ENCODE results near the gene PIM3.
"Not testable (repeated sequence)": the region's sequence is repeated elsewhere in the genome, so short reads cannot be mapped to it uniquely, and the experiment has no call there.

The PIM3 gene

GRCh38 chr22:49983148-49984042 is 22.8 kb downstream of the PIM3 start:
- Mint-ChIP-seq H3K4me3 (peak overlapping the region; percentile 22 to 56), H3K9me3 (peaks cover 16 to 22% of the 10 kb centered on the region in 2 donors), H3K4me1 (peaks cover 13 to 34% of the 10 kb centered on the region in 2 donors), H3K36me3 (peaks cover 14 to 25% of the 10 kb centered on the region in 2 donors), H3K27me3 (peaks cover 0 to 4% of the 10 kb centered on the region in 2 donors), H3K27ac (peak overlapping the region; percentile 84)
- peak; percentile 40 to 61 for ATAC-seq (replicated peaks)
- DNase-seq, result no peak

DNA sequence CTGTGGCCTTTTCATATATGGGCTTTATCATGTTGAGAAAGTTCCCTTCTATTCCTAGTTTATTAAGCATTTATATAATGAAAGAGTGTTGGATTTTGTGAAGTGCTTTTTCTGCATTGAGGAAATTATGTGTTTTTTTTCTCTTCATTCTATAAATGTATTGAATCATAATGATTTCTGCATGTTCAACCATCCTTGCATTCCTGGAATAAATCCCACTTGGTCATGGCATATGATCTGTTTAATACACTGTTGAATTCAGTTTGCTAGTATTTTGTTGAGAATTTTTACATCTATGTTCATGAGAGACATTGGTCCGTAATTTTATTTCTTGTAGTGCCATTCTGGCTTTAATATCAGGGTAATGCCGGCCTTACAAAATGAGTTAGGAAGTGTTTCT is 25.8 kb downstream of the PIM3 start:
- DNase-seq (no peak), ATAC-seq (replicated peaks) (no peak)
- no peak overlapping the region for H3K4me3 Mint-ChIP-seq
- peaks cover 12 to 14% of the 10 kb centered on the region in 2 donors for H3K36me3 Mint-ChIP-seq
- no peaks in the 10 kb centered on the region for H3K27me3 Mint-ChIP-seq
- peaks cover 7 to 20% of the 10 kb centered on the region in 2 donors for H3K4me1 Mint-ChIP-seq
- peaks cover 16 to 19% of the 10 kb centered on the region in 2 donors for H3K9me3 Mint-ChIP-seq
- no peak overlapping the region for H3K27ac Mint-ChIP-seq

DNA sequence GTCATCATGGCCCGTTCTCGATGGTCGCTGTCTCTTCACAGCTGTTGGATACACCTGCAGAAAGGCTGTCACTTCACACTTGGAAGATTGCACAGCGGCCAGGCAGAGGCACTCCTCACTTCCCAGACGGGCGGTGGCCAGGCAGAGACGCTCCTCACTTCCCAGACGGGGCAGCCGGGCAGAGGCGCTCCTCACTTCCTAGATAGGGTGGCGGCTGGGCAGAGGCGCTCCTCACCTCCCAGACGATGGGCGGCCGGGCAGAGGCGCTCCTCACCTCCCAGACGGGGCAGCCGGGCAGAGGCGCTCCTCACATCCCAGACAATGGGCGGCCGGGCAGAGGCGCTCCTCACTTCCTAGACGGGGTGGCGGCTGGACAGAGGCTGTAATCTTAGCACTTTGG is 29.3 kb downstream of the PIM3 start:
- not testable (repeated sequence) for H3K4me3 Mint-ChIP-seq; H3K27me3 Mint-ChIP-seq; H3K27ac Mint-ChIP-seq; DNase-seq; ATAC-seq (replicated peaks)
- Mint-ChIP-seq H3K4me1 (peaks cover 15 to 34% of the 10 kb centered on the region in 2 donors), H3K36me3 (peaks cover 10 to 14% of the 10 kb centered on the region in 2 donors), H3K9me3 (peaks cover 16 to 19% of the 10 kb centered on the region in 2 donors)

- peaks cover 15 to 26% of the 10 kb centered on the region in 2 donors for H3K4me1 Mint-ChIP-seq
- peak overlapping the region; percentile 37 for H3K27ac Mint-ChIP-seq
- peaks cover 9 to 13% of the 10 kb centered on the region in 2 donors for H3K9me3 Mint-ChIP-seq
- no peak overlapping the region for H3K4me3 Mint-ChIP-seq
- H3K36me3 Mint-ChIP-seq, result peaks cover 5 to 14% of the 10 kb centered on the region in 2 donors
- ATAC-seq (replicated peaks) (no peak), DNase-seq (no peak)
- H3K27me3 Mint-ChIP-seq, result no peaks in the 10 kb centered on the region
These were observed 30.6 kb downstream of the PIM3 start for GRCh38 chr22:49991167-49991566.

DNA sequence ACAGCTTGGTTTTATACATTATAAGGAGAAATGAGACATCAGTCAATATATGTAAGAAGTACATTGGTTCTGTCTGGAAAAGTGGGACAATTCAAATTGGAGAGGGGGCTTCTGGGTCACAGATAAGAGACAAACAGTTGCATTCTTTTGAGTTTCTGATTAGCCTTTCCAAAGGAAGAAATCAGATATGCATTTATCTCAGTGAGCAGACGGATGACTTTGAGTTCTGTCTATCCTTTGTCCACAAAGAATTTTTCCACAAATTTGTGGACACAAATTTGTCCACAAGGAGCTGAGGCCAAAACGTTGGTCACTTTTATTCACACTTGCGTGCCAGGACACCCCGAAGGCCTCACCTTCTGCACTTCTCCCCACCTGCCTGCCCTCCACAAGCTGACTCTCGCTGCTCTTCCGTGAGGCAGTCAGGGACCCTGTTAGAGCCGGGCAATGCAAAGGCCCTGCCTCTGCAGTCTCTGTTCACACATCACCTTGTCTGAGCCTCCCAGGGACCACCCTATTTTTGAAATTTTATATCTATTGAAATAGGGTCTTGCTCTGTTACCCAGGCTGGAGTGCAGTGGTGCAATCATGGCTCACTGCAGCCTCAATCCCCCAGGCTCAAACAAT is 31.4 kb downstream of the PIM3 start:
- no peaks in the 10 kb centered on the region for H3K27me3 Mint-ChIP-seq
- no peak for ATAC-seq (replicated peaks)
- H3K27ac Mint-ChIP-seq, result no peak overlapping the region
- H3K4me3 Mint-ChIP-seq, result no peak overlapping the region
- H3K36me3 Mint-ChIP-seq, result peaks cover 5 to 14% of the 10 kb centered on the region in 2 donors
- peaks cover 17 to 26% of the 10 kb centered on the region in 2 donors for H3K4me1 Mint-ChIP-seq
- no peak for DNase-seq
- peaks cover 7 to 12% of the 10 kb centered on the region in 2 donors for H3K9me3 Mint-ChIP-seq

DNA sequence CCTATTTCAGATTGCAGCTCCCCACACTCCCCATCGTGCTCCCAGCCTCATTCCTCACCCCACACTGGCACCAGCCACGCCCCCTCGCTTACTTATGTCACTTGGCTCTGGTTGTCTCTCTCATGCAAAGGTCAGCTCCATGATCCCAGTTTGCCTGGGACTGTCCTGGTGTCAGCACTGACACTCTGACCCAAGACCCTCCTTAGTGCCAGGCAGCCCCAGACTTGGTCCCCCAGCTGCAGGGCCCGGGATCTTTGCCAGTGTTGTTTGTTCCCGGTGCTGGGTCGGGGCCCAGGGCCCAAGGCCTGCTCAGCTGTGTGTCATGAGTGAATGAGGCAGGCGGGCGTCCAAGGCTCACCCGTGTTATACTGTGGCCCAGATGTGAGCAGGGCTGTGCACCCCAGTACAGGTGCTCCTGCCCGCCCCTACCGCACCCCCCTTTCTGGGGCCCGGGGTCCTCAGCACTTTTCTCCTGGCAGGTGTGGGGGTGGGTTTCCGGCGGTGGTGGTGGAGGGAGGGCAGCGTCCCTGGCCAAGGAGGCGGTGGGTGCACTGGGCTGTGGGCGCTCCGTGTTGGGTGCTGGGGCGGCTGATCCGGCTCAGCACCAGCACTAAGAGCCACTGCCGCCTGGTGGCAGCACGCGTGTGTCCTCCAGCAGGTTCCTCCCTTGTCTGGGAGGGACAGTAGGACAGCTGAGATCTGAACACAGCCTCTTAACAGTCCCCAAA is 32.5 kb downstream of the PIM3 start:
- Mint-ChIP-seq H3K4me1 (peaks cover 19 to 26% of the 10 kb centered on the region in 2 donors), H3K36me3 (peaks cover 5 to 14% of the 10 kb centered on the region in 2 donors), H3K27ac (peak overlapping the region; percentile 83), H3K4me3 (peak overlapping the region; percentile 68 to 75), H3K27me3 (peaks cover 0 to under 1% of the 10 kb centered on the region in 2 donors), H3K9me3 (peaks cover 7 to 12% of the 10 kb centered on the region in 2 donors)
- peak; percentile 97 to 99 for ATAC-seq (replicated peaks)
- peak; percentile 56 for DNase-seq

DNA sequence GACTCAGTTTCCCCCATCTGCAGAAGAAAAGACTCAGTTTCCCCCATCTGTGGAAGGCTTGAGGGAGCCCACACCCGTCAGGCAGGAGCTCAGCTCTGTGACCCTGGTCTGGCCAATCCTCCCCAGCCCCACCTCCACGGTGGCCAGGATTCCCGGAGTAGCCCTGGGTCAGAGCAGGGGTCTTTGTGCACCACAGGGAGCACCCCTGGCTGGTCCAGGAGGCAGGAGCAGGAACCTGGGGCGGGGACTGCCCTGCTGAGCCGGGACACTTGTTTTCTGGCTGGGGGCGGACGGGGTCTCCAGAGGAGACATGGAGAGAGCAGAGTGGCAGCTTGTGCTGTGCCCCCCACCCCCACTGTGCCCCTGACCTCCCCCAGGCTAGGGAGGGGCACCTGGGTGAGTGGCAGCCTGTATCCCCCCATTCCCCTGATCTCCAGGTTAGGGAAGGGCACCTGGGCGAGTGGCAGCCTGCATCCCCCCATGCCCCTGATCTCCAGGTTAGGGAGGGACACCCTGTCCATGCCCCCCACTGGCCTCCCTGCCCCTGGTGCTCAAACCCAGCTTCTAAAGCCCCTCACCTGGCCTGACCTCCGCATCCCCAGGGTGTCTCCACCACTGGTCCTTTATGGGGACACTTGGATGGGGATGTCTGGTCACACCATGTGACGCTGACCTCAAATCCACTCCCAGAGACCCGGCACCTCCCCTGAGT is 33.2 kb downstream of the PIM3 start:
- Mint-ChIP-seq H3K9me3 (peaks cover 7 to 12% of the 10 kb centered on the region in 2 donors), H3K4me3 (no peak overlapping the region), H3K36me3 (peaks cover 5 to 11% of the 10 kb centered on the region in 2 donors), H3K27ac (peak overlapping the region; percentile 83), H3K27me3 (peaks cover 7% of the 10 kb centered on the region in 2 donors), H3K4me1 (peaks cover 22 to 31% of the 10 kb centered on the region in 2 donors)
- DNase-seq (no peak), ATAC-seq (replicated peaks) (no peak)

GRCh38 chr22:49994361-49995040 is 33.9 kb downstream of the PIM3 start:
- ATAC-seq (replicated peaks) (no peak), DNase-seq (no peak)
- Mint-ChIP-seq H3K27ac (peak overlapping the region; percentile 47), H3K27me3 (peaks cover 10 to 13% of the 10 kb centered on the region in 2 donors), H3K36me3 (peaks cover 5 to 11% of the 10 kb centered on the region in 2 donors), H3K9me3 (peaks cover 7 to 12% of the 10 kb centered on the region in 2 donors), H3K4me3 (no peak overlapping the region), H3K4me1 (peaks cover 26 to 31% of the 10 kb centered on the region in 2 donors)

DNA sequence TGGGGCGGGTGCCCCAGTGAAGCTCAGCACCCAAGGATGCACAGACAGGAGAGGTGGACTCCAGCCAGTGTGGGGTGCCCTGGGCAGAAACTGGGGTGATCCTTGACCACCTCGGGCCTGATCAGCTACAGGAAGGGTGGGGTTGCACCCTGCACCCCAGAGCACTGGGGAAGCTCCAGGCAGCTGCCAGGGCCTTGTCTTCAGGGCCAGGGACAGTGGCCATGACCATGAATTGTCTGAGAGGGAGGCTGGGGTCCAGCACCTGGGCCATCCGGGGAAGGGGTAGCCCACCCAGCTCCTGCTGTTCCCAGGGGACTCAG is 34.4 kb downstream of the PIM3 start:
- H3K4me3 Mint-ChIP-seq, result no peak overlapping the region
- H3K9me3 Mint-ChIP-seq, result peaks cover 7 to 12% of the 10 kb centered on the region in 2 donors
- H3K36me3 Mint-ChIP-seq, result peaks cover 5 to 11% of the 10 kb centered on the region in 2 donors
- ATAC-seq (replicated peaks) (no peak), DNase-seq (no peak)
- H3K27me3 Mint-ChIP-seq, result peaks cover 10 to 16% of the 10 kb centered on the region in 2 donors
- H3K4me1 Mint-ChIP-seq, result peaks cover 26 to 31% of the 10 kb centered on the region in 2 donors
- H3K27ac Mint-ChIP-seq, result no peak overlapping the region

GRCh38 chr22:49995361-49996118 is 35.0 kb downstream of the PIM3 start:
- DNase-seq, result no peak
- peaks cover 26 to 31% of the 10 kb centered on the region in 2 donors for H3K4me1 Mint-ChIP-seq
- no peak overlapping the region for H3K4me3 Mint-ChIP-seq
- no peak for ATAC-seq (replicated peaks)
- no peak overlapping the region for H3K27ac Mint-ChIP-seq
- H3K9me3 Mint-ChIP-seq, result peaks cover 5 to 9% of the 10 kb centered on the region in 2 donors
- H3K36me3 Mint-ChIP-seq, result peaks cover 2 to 7% of the 10 kb centered on the region in 2 donors
- peaks cover 10 to 20% of the 10 kb centered on the region in 2 donors for H3K27me3 Mint-ChIP-seq

DNA sequence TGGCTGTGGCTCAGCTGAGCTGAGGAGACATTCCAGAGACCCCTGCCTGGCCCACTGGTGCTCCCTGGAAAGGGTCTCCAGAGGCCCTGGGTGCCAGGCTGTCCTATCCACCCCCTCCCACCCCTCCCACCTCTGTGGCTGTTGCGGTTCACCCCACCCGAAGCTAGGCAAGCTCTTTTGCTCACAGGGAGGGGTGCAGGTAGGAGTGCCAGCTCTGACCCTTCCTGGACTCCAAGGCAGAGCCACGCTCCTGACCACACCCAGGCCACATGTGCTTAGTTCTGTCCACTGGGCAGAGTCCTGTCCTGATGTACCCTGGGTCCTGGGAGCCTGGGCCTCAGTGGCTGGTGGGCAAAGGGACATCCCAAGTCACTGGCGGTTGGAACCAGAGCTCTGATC is 35.5 kb downstream of the PIM3 start:
- peaks cover 29 to 31% of the 10 kb centered on the region in 2 donors for H3K4me1 Mint-ChIP-seq
- peaks cover 10 to 26% of the 10 kb centered on the region in 2 donors for H3K27me3 Mint-ChIP-seq
- no peak overlapping the region for H3K4me3 Mint-ChIP-seq
- H3K27ac Mint-ChIP-seq, result no peak overlapping the region
- peaks cover under 1 to 1% of the 10 kb centered on the region in 2 donors for H3K36me3 Mint-ChIP-seq
- no peak for DNase-seq
- H3K9me3 Mint-ChIP-seq, result peaks cover 2 to 5% of the 10 kb centered on the region in 2 donors
- no peak for ATAC-seq (replicated peaks)

DNA sequence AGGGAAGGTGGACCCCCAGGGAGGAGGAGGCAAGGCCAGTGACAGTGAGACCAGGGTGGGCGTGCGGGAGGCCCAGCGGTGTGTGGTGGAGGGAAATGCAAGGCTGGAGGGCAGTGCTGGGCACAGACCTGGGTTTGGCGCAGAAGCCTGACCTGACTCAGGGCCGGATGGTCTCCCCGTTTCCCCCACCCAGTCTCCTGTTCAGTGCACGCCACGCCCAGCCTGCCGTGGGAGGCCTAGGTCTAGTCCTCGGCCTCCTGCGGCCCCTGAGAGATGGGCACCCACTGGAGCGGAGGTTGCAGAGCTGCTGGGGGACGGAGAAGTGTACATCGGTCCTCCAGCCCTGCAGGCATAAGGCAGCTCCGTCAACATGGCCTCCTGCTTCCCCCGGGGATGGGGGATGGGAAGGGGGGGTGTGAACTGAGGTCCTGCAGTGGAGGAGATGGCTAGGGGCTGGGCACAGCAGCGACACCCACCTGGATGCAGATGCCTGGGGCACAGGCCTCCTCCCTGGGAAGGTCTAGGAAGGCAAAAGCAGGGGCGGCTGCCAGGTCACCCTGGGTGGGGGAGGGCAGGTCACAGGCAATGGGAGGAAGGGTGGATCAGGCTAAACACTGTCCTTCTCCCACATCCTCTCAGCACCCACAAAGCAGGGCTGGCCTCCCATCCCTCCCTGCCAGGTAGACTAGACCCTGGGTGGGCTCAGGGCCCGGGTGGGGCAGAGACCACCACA is 36.1 kb downstream of the PIM3 start:
- Mint-ChIP-seq H3K9me3 (peaks cover 0 to 1% of the 10 kb centered on the region in 2 donors), H3K36me3 (no peaks in the 10 kb centered on the region), H3K27ac (peak overlapping the region; percentile 31), H3K4me3 (no peak overlapping the region), H3K27me3 (peaks cover 10 to 27% of the 10 kb centered on the region in 2 donors), H3K4me1 (peaks cover 30 to 31% of the 10 kb centered on the region in 2 donors)
- DNase-seq (no peak), ATAC-seq (replicated peaks) (no peak)

Measured in stimulated activated naive B cell treated with anti-CD40 and anti-IgM and Interleukin-4, amounts not matched to agents 10 μg/mL and 1 μg/mL and 100 μg/mL, for 72 hours (primary cell).